ENCODE measurements around the gene FNTB.

The FNTB gene

DNA sequence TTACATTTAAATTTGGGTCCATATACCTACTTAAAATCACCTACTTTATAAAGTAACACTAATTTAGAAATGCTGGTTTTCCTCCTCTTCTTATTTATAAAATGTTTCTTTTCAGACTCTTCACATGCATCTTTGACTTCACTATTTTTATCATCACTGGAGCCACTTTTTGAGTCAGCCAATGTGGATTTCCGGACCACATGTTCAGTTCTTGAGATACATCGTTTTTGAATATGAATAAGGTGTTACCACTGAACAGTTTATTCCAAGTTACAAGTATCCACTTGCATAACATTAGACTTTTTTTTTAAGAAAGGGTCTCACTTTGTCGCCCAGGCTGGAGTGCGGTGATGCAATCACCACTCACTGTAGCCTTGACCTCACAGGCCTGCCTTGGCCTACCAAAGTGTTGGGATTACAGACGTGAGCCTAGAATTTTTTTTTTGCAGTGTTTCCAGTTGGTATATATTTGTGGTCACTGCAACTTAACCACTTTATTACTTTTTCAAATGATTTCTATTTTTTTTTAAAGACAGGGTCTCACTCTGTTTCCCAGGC is 5.7 kb downstream of the FNTB start:
- no peak for DNase-seq (ENCODE audit: low read depth)
- TF ChIP-seq CTCF (IDR thresholded peaks at IDR 0.05; ENCODE audit: control insufficient read depth, extremely low read depth, insufficient read depth), result no peak

DNA sequence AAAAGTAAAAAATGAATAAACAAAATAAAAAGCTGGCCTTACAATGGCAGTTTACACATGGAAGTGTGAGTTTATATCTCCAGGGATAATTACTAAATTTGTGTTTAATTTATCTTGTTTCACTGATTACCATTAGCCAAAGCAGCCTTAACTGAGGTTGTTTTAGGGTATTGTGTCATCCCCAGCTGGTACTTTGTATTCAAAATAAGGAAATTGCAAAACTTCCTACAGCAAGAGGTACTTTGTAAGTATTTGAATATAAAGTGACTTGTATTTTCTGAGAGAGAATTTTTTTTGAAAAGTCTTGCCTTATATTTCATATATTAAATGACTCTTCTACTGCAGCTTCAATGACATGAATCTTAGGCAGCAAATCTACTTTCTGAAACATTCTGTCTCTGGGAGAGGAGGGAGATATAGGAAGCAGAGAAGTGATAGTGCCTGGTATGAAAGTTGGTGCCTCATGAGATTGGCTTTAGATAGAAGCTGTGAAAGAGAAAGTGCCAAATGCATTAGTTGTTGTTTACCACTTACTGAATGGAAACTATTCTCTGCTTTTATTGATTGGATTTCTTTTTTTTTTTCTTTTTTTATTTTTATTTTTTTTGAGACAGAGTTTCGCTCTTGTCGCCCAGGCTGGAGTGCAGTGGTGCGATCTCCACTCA is 6.7 kb downstream of the FNTB start:
- no peak overlapping the region for H3K4me3 ChIP-seq (ENCODE audit: low read depth, low read length)
- no peak for TF ChIP-seq CTCF (IDR thresholded peaks at IDR 0.05; ENCODE audit: control insufficient read depth, extremely low read depth, insufficient read depth)
- DNase-seq (ENCODE audit: low read depth), result no peak

More for the DNA sequence above, 5.7 kb downstream of the FNTB start:
- H3K4me3 ChIP-seq (ENCODE audit: low read depth, low read length), result no peak overlapping the region

DNA sequence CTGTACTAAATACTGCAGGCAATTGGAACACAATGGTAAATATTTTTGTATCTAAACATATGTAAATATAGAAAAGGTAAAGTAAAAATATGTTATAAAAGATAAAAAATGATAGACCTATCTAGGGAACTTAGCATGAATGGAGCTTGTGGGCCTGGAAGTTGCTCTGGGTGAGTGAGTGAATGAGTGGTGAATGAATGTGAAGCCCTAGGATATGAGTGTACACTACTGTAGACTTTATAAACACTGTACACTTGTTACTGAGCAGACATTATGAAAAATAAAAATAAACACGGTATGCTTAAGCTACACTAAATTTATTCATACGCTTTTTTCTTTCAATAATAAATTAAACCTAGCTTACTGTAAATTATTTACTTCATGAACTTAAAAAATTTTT is 7.8 kb downstream of the FNTB start:
- no peak for TF ChIP-seq CTCF (IDR thresholded peaks at IDR 0.05; ENCODE audit: control insufficient read depth, extremely low read depth, insufficient read depth)
- no peak overlapping the region for H3K4me3 ChIP-seq (ENCODE audit: low read depth, low read length)
- no peak for DNase-seq (ENCODE audit: low read depth)

GRCh38 chr14:64995291-64995690 is 8.6 kb downstream of the FNTB start:
- TF ChIP-seq CTCF (IDR thresholded peaks at IDR 0.05; ENCODE audit: control insufficient read depth, extremely low read depth, insufficient read depth), result no peak
- no peak overlapping the region for H3K4me3 ChIP-seq (ENCODE audit: low read depth, low read length)
- no peak for DNase-seq (ENCODE audit: low read depth)

DNA sequence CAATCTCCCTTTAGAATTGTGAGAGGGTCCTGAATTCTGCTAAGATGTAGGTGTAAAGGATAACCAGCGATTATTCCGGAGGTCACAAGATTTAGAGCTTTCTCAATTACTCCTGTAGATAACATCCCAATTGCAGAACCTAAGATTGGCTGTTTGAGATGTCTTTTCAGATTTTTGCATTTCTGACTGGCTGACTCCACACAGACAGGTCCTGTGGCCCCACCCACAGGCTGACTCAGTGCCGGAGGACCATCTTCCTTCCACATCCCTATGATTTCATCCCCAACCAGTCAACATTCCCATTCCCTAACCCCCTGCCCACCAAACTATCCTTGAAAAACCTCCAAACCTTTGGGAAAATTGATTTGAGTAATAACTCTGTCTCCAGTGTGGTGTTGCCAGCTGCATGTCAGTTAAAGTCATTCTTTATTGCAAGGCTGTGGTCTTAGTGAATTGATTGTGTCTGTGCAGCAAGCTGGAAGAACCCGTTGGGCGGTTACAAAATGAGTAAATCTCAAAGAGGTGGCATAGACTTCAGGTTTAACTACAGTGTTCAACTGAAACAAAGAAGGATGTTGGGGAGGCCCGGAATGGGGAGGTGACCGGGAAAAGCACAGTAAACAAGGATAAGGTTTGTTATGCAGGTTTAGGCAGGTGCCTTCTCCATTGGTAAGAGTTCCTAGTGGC is 10.6 kb downstream of the FNTB start:
- no peak for TF ChIP-seq CTCF (IDR thresholded peaks at IDR 0.05; ENCODE audit: control insufficient read depth, extremely low read depth, insufficient read depth)
- DNase-seq (ENCODE audit: low read depth), result no peak
- no peak overlapping the region for H3K4me3 ChIP-seq (ENCODE audit: low read depth, low read length)

GRCh38 chr14:64998455-64998931 is 11.8 kb downstream of the FNTB start:
- no peak for TF ChIP-seq CTCF (IDR thresholded peaks at IDR 0.05; ENCODE audit: control insufficient read depth, extremely low read depth, insufficient read depth)
- no peak for DNase-seq (ENCODE audit: low read depth)
- no peak overlapping the region for H3K4me3 ChIP-seq (ENCODE audit: low read depth, low read length)

Data from LNCaP clone FGC (cell line).